Thyroid gland (tissue), 4 donors: ENCODE measurements around the gene HIPK2.

ENCODE experiments used
- POLR2A ChIP-seq, 2 donors: fragments of 450-650 bp; IDR thresholded peaks; one replicate each; pipeline ENCODE4 v1.6.1; 2017; ENCODE audit warnings: antibody characterized with exemption in 2 of 2, mild to moderate bottlenecking in 2 of 2, moderate library complexity in 1 of 2
- TF ChIP-seq, protein P1 (sequence below), 6 experiments: fragments of 200-600 bp in 3 of 6; fragments of 450-650 bp in 3 of 6; sonication (generic) in 3 of 6; IDR thresholded peaks; one replicate each; pipeline ENCODE4 v1.5.1; 2016 to 2019; ENCODE audit warnings: antibody characterized with exemption in 6 of 6, mild to moderate bottlenecking in 2 of 6, inconsistent platforms in 1 of 6, moderate library complexity in 1 of 6

DNA sequence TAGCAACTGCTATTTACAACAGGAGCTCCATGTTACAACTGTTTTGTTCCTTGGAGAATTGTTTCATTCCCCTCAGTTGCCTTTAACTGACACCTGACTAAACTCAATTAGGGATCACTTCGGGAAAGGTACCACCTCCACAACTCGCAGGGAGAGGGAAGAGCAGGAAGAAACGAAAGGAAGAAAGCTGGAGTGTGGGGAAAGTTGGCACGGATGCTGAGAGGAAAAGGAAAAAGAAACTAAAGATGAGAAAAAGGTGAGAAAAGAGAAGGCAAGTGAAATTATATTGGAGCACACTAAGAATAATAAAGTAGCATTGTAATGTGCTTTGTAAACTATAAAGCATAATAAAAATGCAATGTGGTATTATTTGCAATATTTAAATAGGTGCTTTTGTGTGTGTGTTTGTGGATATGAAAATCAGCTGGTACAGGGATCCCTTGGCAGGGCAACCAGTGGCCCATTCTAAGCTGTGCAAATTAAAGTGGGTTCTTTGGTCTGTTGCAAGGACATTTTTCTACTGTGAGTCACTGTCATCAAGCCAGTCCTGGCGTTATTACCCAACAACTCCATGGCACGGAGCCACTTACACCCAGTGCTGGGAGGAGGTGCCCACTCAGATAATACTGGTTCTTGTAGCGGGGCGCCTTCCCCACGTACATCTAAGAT lies 45.9 kb downstream of the HIPK2 start:
- no peak for TF ChIP-seq POLR2A (IDR thresholded peaks at IDR 0.05)
- TF ChIP-seq, protein P1, sequence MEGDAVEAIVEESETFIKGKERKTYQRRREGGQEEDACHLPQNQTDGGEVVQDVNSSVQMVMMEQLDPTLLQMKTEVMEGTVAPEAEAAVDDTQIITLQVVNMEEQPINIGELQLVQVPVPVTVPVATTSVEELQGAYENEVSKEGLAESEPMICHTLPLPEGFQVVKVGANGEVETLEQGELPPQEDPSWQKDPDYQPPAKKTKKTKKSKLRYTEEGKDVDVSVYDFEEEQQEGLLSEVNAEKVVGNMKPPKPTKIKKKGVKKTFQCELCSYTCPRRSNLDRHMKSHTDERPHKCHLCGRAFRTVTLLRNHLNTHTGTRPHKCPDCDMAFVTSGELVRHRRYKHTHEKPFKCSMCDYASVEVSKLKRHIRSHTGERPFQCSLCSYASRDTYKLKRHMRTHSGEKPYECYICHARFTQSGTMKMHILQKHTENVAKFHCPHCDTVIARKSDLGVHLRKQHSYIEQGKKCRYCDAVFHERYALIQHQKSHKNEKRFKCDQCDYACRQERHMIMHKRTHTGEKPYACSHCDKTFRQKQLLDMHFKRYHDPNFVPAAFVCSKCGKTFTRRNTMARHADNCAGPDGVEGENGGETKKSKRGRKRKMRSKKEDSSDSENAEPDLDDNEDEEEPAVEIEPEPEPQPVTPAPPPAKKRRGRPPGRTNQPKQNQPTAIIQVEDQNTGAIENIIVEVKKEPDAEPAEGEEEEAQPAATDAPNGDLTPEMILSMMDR (IDR thresholded peaks at IDR 0.05), result no peak
